Hematopoietic multipotent progenitor cell treated with erythropoietin and hydrocortisone succinate and interleukin-3 and kit ligand, for 8 days (in vitro differentiated cells): ENCODE results near the gene EYS.

Source experiments
- DNase-seq: peaks from one replicate; pipeline ENCODE4 v3.0.0-alpha.2; 2015

The EYS gene

DNA sequence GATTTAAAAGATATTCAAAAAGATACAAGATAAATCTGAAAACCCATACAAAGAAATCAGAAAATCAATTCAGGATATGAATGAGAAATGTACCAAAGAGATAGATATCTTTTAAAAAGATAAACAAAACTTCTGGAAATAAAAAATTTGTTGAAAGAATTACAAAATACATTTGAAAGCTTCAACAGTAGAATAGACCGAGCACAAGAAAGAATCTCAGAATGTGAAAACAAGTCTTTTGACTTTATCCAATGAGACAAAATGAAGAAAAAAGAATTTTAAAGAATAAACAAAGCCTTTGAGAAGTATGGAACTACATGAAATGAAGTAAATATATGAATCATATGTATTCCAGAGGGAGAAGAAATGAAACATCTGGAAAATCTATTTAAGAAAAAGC is 1011.0 kb downstream of the EYS start:
- no peak for DNase-seq

DNA sequence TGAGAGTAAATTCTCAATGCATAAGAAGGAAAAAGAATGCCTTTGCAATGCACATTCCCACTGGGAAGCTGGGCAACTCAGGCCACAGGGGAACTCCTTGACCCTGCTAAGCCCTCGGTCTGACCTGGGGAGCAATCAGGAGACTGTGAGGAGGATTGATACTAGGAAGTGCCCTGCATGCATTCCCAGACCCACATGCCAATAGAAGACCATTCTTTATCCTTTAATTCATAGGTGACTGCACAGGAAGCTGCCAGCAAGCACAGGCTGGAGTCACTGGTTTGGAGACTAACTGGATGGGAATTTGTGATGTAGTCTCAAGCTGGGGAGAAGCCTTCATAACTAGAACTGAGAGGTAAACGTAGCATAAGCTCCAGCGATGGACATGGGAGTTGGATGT is 1012.7 kb downstream of the EYS start:
- DNase-seq = no peak

DNA sequence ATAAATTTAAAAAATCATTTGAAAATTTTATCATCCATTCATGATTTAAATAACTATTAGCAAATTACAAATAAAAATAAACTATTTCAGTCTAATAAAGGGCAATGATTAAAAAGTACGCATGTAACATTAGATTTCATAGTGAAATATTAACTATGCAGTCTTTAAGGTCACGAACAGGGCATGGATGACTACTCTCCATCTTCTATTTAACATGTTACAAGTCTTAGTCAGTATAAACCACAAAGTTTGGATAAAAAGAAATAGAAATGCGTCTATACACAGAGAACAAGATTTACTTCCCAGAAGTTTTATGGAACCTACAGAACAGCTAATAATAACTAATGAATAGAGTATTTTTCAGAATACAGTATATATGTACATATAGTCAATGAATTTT is 1016.0 kb downstream of the EYS start:
- DNase-seq = no peak

DNA sequence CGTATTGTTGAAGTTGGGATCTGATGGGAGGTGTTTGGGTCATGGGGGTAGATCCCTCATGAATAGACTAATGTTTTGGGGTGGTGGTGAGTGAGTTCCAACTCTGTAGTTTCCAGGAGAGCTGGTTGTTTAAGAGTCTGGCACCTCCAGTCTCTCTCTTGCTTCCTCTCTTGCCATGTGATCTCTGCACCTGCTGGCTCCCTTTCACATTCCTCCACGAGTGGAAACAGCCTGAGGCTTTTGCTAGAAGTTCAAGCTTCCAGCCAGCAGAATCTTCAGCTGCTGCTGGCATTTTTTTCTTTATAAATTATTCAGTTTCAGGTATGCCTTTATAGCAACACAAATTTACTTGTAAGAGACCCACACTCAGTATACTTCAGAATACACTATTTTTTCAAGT is 1021.6 kb downstream of the EYS start:
- no peak for DNase-seq

DNA sequence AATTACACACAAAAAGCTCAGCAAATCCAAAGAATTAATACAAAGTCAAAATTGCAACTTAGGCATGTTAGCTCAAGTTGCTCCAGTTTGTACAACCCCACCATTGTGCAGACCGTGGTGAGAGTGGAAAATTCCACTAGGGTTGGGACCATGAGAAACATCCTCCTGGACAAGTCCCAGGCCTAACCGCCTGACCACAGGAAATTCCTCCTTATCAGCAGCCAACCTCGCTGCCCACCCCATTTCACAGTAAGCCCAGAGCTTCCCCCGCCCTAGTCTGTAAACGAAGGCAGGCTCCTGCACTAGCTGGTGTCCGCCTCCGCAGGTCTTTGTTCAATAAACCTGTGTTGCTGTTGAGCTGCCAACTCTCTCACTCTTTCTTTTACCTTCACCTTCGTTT is 1023.3 kb downstream of the EYS start:
- DNase-seq = peak; percentile 31

DNA sequence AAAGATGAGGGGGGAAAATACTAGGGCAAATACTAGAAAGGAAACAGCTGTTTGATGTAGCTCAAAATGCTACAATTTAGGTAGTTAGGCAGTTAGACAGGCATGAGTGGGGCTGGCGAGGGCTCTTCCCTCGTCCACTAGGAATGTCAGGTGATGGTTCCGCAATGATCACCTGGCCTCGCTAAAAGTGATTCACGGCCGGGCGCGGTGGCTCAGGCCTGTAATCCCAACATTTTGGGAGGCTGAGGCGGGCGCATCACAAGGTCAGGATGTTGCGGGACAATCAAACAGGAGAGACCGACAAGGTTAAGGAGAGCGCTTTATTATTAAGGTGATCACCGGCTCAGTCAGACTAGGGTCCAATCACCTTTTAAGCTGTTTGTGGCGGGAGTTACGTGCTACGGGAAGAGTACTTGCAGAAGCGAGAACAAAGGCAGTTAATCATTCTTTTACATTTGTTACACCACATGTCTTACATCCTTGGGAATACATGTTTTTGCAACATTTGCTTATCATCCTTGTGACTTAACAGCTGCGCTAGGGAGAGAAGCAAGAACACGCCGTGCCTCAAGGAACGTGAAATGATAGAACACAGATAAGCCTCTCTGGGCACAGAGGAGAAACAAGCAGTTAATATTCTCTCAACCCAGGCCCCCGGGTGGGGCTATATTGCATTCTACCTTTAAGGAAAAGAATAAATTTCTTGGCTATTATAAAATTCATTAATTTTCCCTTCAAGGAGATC is 1025.4 kb downstream of the EYS start:
- DNase-seq = no peak

DNA sequence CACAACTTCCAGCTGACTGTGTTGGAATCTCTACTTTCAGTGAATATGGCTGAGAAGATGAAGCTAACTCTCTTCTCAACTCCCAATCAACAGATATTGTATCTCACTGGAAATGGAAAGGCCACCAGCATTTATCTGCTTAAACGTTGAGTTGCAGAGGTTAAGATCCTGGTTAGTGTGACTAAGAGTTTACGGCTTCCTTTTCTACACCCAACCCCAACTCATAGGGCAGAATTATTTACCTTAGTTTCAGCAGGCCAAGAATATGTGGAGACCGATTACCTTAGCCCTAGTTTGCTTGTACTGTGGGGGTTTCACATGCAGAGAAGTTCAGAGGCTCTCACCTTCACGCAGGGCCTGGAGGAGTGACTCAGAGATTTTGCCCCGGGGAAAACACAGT is 1026.6 kb downstream of the EYS start:
- DNase-seq = peak; percentile 7

DNA sequence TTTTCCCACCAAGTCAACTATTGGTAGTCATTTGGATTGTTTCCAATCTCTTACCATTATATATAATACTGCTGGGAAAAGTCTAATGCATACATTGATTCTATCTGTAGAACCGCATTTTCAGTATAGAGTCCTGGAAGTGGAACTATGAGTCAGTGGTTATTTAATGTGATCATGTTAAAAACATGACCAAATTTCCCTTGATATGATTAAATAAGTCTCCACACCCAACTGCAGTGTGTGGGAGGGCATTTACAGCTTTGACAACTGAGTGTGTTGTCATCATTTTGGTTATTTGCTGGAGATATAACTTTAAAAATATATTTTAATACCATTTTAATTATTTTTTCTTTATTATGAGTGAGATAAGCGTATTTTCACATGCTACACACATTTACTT is 1027.6 kb downstream of the EYS start:
- DNase-seq = peak; percentile 14

DNA sequence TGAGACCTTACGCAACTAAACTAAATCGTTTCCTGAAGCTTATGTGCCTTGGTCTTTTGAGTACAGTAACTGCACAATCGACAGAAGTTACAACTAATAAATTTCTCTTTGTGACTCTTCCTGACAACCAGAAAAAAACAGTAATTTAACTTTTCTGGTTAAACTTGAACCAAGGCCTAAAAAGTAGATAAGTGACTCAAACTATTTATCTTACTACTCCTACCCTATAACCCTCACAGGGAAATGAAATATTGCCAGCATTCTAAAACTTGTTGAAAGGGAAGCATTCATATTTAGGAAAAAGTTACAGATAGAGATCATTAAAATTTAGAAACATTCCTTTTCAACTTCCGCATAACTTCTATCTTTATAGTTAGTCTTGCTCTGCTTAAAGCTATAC is 1034.4 kb downstream of the EYS start:
- no peak for DNase-seq

DNA sequence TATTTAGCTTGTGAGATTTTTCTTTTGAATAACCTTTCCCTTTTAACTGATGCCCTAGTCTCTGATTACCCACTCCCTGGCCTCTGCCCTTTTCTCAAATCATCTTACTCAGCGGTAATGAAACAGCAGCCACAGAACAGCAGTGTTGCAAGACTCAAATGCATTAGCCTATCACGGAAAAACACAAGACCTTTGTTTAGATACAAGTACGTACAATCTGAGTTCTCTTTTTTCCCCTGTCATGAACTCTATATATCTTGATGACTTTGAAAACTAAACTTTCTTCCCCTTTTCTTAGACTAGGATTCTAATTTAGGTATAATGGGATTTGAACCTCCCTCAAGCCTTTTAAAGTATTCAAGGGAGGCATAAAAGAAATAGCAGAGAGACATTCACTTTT is 1034.9 kb downstream of the EYS start:
- DNase-seq = peak; percentile 9

DNA sequence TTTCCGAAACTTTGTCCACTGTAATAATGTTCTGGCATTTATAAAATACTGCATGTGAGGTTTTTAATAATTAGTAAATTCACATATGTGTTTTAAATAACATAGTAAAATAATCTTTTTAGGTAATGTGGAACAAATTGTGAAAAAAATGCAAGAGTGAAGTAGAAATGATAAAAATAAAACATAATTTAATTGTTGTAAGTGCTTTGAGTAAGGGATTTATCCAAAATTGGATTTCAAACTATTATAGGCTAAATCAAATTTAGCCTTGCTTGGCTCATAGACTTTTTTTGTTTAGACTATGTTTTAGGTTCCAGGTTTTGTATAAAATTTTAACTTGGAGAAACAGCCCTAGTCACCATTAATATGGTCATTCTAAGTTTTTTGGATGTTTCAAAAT is 1041.9 kb downstream of the EYS start:
- no peak for DNase-seq

DNA sequence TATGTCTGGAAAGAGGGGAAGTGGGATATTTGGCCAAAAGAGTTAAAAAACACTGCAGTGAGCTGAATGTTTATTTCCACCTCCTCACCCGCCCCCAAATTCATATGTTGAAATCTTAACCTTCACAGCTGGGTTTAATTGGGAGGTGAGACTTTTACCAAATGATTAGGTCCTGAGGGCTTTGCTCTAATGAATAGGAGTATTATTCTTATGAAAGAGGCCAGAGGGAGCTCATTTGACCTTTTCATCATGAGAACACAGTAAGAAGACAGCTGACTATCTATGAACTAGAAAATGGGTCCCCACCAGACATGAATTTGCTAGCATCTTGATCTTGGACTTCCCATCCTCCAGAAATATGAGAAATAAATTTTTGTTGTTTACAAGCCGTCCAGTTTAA is 1042.5 kb downstream of the EYS start:
- no peak for DNase-seq

DNA sequence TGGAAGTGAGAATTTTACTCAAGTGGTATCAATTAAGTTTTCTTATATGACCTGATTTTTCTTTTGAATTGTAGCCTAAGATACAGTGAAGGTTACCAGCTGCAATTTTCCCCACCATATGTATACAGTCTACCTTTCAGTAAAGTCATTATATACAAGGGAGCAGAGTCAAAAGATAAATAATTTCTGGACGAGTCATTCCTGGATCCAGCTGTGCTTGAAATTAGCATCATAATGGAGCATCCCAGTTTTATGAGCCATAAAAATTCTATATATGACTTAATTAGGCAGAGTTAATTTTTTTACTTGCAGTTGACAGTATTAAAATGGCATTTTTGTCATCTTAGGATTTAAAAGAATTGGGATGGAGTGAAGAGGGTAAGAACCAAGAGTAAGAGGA is 1063.0 kb downstream of the EYS start:
- DNase-seq = no peak

DNA sequence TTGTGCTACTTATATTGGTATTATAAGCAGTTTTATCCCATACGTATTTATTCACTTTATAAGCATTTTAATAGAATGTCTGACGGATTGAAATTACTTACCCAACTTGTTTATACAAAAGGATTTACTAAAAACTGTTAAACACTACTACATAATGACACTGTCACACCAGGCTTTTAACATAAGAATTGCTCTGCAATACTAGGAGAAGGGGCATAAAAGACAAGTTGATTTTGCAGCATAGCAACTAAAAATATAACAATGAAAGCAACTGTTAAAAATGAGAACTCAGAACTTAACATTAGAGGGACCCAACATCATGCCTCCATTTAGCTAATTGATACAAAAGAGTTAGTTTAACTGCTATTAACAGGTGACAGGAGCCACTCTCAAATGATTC is 1076.1 kb downstream of the EYS start:
- DNase-seq = no peak

DNA sequence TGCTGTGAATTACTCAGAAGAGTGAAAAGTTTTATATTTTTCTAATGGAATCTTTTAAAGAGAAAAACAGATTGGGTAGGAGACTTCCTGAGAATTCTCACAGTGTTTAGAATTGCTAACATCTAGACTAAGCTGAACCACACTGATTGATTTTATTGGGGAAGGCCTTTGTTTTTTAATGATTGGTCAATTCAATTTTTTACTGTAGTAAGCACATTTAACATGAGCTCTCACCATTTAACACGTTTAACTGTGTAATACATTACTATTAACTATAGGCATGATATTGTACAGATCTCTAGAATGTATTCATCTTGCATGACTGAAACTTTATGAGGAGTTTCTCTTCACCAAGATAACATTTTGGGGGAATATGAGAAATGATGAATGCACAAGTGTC is 1084.1 kb downstream of the EYS start:
- DNase-seq = no peak

DNA sequence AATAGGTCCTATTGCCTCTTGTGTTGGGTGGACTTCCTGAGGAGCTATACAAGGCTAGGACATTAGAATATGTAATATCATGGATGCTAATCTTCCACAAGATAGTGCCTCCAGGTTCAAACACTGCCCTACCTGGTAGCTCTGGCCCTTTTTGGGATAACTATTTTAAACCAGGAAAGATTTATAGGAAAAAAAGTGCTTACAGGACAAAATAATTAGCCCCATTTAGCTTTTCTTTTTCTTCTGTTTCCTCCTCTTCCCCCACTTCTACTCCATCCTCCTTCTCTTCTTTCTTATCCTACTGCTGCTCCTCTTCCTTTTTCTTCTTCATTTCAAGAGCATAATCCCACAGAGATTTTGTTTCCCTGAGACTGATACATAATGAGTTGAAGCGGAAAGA is 1104.0 kb downstream of the EYS start:
- no peak for DNase-seq

DNA sequence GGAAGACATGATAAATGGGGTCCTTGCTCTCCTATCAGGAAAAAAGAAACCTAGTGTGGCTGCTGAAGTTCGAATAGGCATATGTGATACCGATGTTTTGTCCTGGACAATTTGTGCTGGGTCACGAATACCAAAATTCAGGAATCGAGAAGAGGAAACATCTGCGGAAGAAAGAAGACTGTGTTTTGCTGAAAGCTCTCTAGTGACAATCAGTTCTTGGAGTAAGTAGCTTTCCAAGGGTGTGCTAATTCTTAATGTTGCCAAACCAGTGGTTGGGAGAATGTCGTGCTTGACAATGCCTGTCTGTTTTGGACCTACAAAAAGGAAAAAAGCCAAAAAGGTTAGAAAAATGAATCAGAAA is 1115.4 kb downstream of the EYS start:
- no peak for DNase-seq

DNA sequence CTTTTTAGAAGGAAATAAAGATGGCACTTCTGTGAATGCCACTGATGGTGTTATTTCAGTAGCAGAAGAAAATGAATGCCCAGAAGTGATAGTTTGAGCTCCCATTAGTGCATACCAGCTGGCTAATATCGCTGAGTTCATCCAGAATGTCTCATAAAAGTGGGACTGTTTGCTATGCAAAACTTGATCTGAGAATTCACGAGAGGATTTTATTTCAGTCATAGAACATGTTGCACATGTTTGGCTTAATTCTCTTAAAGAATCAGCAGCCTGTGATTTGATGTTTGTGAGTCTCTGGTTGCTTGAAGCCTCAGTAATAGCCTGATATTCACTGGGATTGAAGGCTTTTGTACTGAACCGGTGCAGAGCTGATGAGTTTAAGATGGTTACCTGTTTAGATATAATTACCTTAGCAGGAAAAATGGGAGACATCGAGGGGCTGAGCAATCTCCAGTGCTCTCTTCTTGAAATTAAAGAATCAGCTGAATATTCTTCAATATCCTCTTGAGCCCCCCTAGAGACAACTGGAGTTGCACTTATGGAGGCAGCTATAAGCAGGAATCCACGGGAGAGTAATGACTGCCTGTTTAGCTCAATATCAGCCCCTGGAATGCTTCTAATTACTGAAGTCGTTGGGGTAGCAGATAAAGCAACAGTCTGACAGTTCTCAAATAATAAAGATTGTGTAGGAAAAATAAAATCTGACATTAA is 1115.9 kb downstream of the EYS start:
- DNase-seq = no peak

DNA sequence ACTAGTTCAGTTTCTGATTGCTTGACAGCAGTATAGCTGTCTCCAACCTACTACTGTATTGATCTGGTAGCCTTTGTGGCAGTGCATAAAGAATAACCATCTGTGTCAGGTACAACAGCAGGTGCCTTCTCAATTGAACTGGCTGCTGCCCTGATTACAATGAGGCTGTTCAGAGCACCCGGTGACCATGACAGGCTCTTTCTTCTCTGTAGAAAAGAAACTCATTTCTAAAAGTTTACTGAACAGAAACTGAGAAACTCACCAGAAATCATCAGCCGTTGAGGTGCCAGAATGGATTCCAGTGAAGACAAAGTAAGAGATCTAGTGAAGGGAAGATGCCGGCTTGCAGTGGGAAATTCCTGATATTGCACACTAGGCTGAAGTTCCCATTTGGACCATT is 1117.1 kb downstream of the EYS start:
- DNase-seq = no peak

DNA sequence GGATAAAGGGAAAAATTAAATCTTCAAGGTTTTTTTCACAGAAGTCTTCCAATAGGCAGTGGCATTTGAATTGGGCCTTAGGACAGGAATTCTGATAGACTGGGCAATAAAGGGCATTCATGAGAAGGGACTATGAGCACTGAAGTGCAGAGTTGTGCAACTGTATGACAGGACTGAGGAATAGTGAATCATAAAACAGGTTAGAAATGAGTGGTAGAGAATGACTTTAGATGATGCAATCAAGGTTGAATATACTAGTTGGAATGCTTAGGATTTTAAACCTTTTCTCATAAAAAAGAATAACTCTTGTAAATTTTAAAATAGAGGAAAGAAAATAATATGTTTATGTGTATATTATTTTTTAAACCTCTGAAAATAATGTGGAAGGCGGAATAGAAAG is 1126.7 kb downstream of the EYS start:
- DNase-seq = no peak

DNA sequence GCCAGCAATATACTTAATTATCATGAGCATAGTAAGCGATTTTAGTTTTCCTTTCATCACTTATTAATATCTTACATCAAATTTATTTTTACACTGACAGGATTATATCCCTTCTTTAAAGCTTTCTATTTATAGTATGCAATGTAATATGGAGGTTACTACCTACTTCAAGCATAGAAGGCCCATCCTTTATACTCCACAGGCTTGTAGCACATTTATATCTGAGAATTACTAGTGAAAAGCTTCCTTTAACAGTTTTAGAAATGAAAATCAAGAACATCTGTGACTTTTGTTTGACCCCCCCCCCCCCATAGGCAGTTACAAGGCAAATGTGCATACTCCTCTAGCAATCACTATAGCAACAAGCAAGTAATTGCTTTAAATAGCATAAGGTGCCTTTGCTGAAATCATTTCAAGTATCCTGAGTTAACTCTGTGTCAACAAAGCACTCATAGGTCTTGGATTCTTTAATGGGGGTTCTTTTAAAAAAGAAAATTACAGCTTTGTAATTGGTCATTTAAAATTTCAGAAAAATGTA is 1153.7 kb downstream of the EYS start:
- no peak for DNase-seq

DNA sequence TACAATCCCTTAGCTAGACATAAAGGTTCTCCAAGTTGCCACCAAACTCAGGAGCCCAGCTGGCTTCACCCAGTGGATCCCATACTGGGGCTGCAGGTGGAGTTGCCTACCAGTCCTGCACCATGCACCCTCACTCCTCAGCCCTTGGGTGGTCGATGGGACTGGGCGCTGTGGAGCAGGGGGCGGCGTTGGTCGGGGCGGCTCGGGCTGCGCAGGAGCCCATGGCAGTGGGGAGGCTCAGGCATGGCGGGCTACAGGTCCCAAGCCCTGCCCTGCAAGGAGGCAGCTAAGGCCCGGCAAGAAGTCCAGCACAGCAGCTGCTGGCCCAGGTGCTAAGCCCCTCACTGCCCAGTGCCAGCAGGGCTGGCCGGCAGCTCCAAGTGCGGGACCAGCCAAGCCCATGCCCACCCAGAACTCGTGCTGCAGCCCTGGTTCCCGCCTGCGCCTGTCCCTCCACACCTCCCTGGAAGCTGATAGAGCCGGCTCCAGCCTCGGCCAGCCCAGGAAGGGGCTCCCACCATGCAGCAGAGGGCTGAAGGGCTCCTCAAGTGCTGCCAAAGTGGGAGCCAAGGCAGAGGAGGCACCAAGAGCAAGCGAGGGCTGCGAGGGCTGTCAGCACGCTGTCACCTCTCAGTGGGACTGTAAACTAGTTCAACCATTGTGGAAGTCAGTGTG is 1159.3 kb downstream of the EYS start:
- no peak for DNase-seq

DNA sequence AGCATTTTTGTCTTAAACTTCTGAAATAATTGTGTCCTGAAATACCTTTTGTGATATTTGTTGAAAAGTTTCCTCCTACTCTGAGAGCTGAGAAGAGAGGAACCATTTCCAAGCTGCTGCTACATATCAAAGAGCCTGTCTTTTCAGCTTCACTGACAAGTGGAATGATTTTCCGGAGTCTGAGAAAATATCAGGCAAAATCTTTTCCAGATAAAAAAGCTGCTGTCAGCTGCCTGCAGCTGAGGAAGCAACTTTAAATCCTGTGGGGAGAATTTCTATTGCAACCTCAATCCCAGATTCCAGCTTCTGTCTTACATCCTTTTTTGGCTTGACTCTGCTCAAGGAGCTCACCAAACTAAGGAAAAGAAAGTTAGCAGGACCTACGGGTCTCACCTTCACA is 1167.1 kb downstream of the EYS start:
- DNase-seq = no peak

DNA sequence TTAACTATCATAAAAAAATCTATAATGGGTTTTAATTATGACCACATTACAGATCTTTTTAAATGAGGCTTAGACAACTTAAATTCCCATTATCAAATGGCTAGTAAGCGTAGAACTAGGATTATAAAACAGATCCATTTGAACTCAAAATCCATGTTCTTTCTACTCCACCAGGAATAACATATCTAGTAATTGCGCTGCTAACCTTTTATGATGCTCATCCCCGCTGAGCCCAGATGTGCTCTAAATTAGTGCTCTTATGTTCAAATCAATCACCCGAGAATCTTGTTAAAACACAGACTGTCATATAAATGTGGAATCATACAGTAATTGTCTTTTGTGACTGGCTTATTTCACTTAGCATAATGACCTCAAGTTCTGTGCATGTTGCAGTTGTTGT is 1168.3 kb downstream of the EYS start:
- DNase-seq = no peak
